Measurements from ENCODE around the gene KRTAP5-7. TPM values are rescaled to one million over a fixed set of nuclear protein-coding genes. Genes with fewer than 3 reads are reported as not detected.

Gene KRTAP5-7
- total and polyA plus RNA-seq, 2 of the 13 experiments (the other 11 are each of a cell fraction or from before 2014, with no cell fraction given) = 0.54 TPM; not detected in 1

DNA sequence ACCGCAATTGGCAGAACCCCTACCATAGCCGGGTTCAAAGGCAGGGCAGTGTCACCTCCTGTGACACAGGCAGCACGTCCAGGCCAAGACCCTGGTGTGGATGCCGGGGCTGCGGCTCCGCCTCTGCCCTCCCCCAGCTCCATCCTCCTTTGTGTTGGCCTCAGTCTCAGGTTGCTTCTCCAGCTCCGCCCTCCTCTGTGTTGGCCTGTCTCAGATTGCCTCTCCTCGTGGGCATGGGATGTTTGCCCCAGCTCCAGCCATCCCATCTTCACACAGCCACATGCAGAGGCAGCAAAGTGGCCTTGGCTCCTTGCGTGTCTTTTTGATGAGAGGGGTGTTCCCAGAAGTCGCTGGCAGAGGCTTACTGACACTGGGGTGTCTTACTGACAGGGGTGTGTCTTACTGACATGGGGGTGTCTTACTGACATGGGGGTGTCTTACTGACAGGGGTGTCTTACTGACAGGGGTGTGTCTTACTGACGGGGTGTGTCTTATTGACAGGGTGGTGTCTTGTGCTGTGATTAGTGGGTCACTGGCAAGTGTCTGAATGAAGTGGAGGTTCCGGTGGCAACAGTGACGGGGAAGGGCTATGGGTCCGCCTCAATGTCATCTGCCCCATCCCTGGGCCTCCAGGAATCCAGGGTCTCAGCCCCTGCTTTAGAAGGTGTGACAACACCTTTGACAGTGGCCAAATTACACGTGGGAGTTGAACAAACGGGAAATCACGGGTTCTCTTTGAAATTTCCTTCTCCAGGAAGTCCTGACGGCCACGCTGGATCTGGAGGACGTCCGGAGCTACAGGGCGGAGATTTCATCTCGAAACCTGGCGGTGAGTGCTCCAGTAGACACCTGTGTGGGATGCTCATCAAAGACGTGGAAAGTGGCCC lies 49.2 kb upstream of the KRTAP5-7 start:
- DNase-seq (ENCODE audit: low spot score) = no peak
- BruUV-seq (replicated peaks) = no TSS peak
- Histone ChIP-seq H3K9me3 (ENCODE audit: low read length) (no peaks in the 10 kb centered on the region), H3K9ac (ENCODE audit: insufficient read depth, low read depth, low read length) (no peak overlapping the region), H3K4me1 (ENCODE audit: insufficient read depth, low read length) (peaks cover 8% of the 10 kb centered on the region; the same call in 1 of the 2 replicates), H3K79me2 (ENCODE audit: insufficient read depth, low read length) (no peaks in the 10 kb centered on the region), H3K27ac (ENCODE audit: extremely low read length, insufficient read depth, low read length) (no peak overlapping the region), H4K20me1 (ENCODE audit: insufficient read depth, low read length) (no peaks in the 10 kb centered on the region), H2AFZ (ENCODE audit: low read length) (no peak overlapping the region), H3K36me3 (replicated peaks in 1 of 2; ENCODE audit: control insufficient read depth in 1 of 2, insufficient read depth in 2 of 2, low read length in 2 of 2) (peaks cover 31 to 70% of the 10 kb centered on the region in 2 experiments; a peak in 4 of 5 replicates), H3K27me3 (ENCODE audit: control insufficient read depth in 1 of 2, insufficient read depth in 2 of 2, low read length in 2 of 2) (no peaks in the 10 kb centered on the region), H3K4me3 (replicated peaks in 1 of 3; ENCODE audit: insufficient read depth in 1 of 3, low read depth in 2 of 3, low read length in 3 of 3) (no peak overlapping the region), H3K4me2 (ENCODE audit: low read depth, low read length) (no peak overlapping the region)
- CTCF ChIA-PET (ENCODE audit: low intra/inter-chr PET ratio, low total read pairs) = no interaction called here
- POLR2A ChIA-PET = no interaction called here
- in situ Hi-C loops (cut with HindIII; ENCODE audit: extremely low pct_ligation_motif_present, low pct_unique_long_range_greater_than_20kb) = no loop called here
- TF ChIP-seq ZNF614 (CRISPR knock-in tag; IDR thresholded peaks at IDR 0.05; ENCODE audit: borderline replicate concordance) (no peak), FOXO1 (CRISPR knock-in tag; IDR thresholded peaks at IDR 0.05) (no peak), MIER3 (CRISPR knock-in tag; IDR thresholded peaks at IDR 0.05; ENCODE audit: borderline replicate concordance) (no peak), PHF8 (CRISPR knock-in tag; IDR thresholded peaks at IDR 0.05) (no peak)
- 89% methylated on average over 21 of the region's 25 CpGs for WGBS (ENCODE audit: low lambda C conversion rate)
- no peak for FAIRE-seq
- intact Hi-C loops (cut with micrococcal nuclease; ENCODE audit: unreplicated experiment) = no loop called here
- no peak for ATAC-seq

DNA sequence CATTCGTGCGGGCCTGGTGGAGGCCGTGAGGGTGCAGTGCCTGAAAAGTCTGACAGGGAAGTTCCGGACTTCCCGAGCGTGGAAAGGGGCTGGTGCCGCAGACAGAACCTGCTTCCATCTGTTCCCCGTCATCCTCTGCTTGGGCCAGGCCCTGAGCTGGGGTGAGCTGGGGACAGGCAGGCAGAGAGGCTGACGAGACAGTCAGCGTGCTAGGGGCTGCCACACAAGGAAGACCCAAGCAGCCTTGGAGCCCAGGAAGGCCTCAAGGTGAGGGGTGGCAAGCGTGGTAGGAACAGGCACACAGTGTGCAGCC lies 48.6 kb upstream of the KRTAP5-7 start:
- Histone ChIP-seq H2AFZ (ENCODE audit: low read length) (no peak overlapping the region), H3K4me2 (ENCODE audit: low read depth, low read length) (no peak overlapping the region), H3K4me3 (replicated peaks in 1 of 3; ENCODE audit: insufficient read depth in 1 of 3, low read depth in 2 of 3, low read length in 3 of 3) (no peak overlapping the region), H3K36me3 (replicated peaks in 1 of 2; ENCODE audit: control insufficient read depth in 1 of 2, insufficient read depth in 2 of 2, low read length in 2 of 2) (peaks cover 30 to 70% of the 10 kb centered on the region in 2 experiments; a peak in 4 of 5 replicates), H3K27me3 (ENCODE audit: control insufficient read depth in 1 of 2, insufficient read depth in 2 of 2, low read length in 2 of 2) (no peaks in the 10 kb centered on the region), H3K4me1 (ENCODE audit: insufficient read depth, low read length) (peaks cover 8% of the 10 kb centered on the region; the same call in 1 of the 2 replicates), H3K9ac (ENCODE audit: insufficient read depth, low read depth, low read length) (no peak overlapping the region), H3K9me3 (ENCODE audit: low read length) (no peaks in the 10 kb centered on the region), H3K27ac (ENCODE audit: extremely low read length, insufficient read depth, low read length) (no peak overlapping the region), H3K79me2 (ENCODE audit: insufficient read depth, low read length) (no peaks in the 10 kb centered on the region), H4K20me1 (ENCODE audit: insufficient read depth, low read length) (no peaks in the 10 kb centered on the region)
- ATAC-seq (no peak), DNase-seq (ENCODE audit: low spot score) (no peak), FAIRE-seq (no peak)
- CTCF ChIA-PET (ENCODE audit: low intra/inter-chr PET ratio, low total read pairs) = no interaction called here
- WGBS (ENCODE audit: low lambda C conversion rate) = over 99% methylated on average over 10 of the region's 11 CpGs
- intact Hi-C loops (cut with micrococcal nuclease; ENCODE audit: unreplicated experiment) = no loop called here
- POLR2A ChIA-PET = no interaction called here
- in situ Hi-C loops (cut with HindIII; ENCODE audit: extremely low pct_ligation_motif_present, low pct_unique_long_range_greater_than_20kb) = no loop called here
- no TSS peak for BruUV-seq (replicated peaks)
- TF ChIP-seq THAP8 (CRISPR knock-in tag; IDR thresholded peaks at IDR 0.05; ENCODE audit: borderline replicate concordance) (no peak), MYNN (CRISPR knock-in tag; IDR thresholded peaks at IDR 0.05; ENCODE audit: low read depth) (no peak), ATF7-NPFF (CRISPR knock-in tag; IDR thresholded peaks at IDR 0.05; ENCODE audit: low read depth) (no peak), XBP1 (CRISPR knock-in tag; IDR thresholded peaks at IDR 0.05) (no peak)
